Left cardiac atrium (tissue), 4 donors: ENCODE measurements around the gene ZNF502. TPM values are rescaled to one million over a fixed set of nuclear protein-coding genes. Genes with fewer than 3 reads are reported as not detected.

Source experiments
- ATAC-seq, 2 donors: fragments of 200-7000 bp; cut with Tn5 transposase; one replicate each; pipeline ENCODE4 v1.9.1; 2020; ENCODE audit warnings: mild to moderate bottlenecking in 2 of 2, moderate library complexity in 2 of 2
- DNase-seq: peaks from one replicate; pipeline ENCODE4 v3.0.0-alpha.2; 2020
- intact Hi-C, 2 donors: fragments of 100-400 bp; cut with DNase I; formaldehyde crosslinking; loops; one replicate each; pipeline versions ENCODE4 v1.14.1 to v1.15.1; 2022 to 2023
- total RNA-seq, 2 donors: library from RNA; stranded (reverse); fragmentation: NEBNext Ultra II Directional; extraction: Animal tissue kit (Norgen Biotek cat#: 25700); gene quantifications; one replicate each; pipeline ENCODE4 v1.2.1, GENCODE V29; 2021
- donor health status: DM: no; HTN: yes; CAD: no.
- donor health status: DM: no; HTN: yes; CAD: no; lungs with severe emphysema.
- donor health status: DM: yes; HTN: yes; CAD: no.
- donor health status: Dilated cardiomyopathy.

ZNF502 gene
- total RNA-seq, 2 donors from 2014 or later, result 3.4 to 4.4 TPM

GRCh38 chr3:44762170-44762677, 49.8 kb downstream of the ZNF502 start:
- intact Hi-C loops, result no loop called here
- DNase-seq (no peak), ATAC-seq (no peak)

DNA sequence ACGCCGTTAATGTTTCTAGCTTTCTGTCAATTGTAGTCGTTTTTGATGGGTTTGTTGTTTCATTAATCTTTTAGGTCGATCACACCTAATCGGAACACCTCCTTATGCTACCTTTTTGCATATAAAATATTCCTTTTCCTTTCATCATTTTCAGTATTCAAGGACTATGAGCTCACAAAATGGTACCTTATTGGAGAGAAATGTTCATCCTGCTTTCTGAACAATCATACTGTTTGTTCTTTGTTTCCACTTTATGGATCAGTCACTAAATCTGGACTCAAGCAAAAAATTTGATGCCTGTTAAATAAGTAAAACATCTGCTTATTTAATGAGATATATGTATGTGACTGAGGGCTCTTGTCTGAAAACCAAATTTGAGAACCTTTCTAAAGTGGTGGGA, 50.2 kb downstream of the ZNF502 start:
- no peak for DNase-seq
- intact Hi-C loops, result no loop called here
- ATAC-seq, result no peak

GRCh38 chr3:44764248-44764647, 51.8 kb downstream of the ZNF502 start:
- ATAC-seq (no peak), DNase-seq (no peak)
- intact Hi-C loops, result no loop called here

DNA sequence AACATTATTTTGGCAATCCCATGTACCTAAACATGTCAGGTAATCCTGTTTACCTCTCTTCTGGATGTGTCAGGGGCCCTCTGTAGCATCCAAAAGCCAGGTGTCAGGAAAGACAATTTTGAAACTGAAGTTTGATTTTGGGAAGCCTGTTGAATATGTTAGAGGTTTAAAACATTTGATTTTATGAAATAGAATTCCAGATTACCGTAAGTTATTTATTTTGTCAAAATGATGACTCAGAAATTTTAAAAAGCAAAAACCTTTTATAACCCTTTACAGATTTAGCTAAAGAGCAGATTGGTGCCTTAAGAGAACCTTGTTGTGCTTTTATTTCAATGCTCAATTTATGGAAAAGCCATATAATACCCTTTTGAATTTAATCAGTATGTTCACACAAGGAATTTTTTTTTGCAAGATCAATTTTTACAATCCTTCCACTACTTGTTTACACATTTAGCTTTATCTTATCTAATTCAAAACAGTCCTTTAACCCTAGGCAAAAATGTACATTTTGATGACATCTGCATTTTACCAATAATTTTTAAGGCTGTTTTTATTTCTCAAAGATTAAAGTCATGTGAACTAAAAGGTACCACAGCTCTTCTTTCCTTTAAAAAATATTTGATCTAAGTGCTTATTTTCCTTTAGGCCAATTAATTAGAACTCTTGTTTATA, 59.1 kb downstream of the ZNF502 start:
- DNase-seq (no peak), ATAC-seq (no peak)
- intact Hi-C loops, result no loop called here

DNA sequence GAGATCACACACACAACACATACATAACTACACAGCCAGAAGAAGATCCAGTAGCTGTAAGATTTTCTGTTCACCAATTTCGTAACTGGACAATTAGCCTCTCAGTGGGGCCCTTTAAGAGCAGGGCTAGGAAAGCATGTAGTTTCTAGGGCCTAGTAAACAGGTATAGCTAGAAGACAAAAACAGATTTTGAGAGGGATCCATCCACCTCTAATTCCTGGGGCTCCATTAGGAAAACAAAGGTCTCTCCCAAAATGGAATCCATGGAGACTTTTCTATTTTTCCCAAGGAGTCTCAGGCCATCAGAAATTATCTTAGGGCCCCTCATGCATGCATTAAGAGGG, 59.6 kb downstream of the ZNF502 start:
- ATAC-seq, result no peak
- no peak for DNase-seq
- intact Hi-C loops, result no loop called here

Other genes with a start within 250 kb of the ZNF502 start
- gene ZNF445, start 235.0 kb upstream of the ZNF502 start, total RNA-seq, result 10 to 100 TPM; 11.1 to 13.5 TPM
- gene ZKSCAN7, start 157.5 kb upstream of the ZNF502 start, total RNA-seq, result 1 to 10 TPM; 2.8 TPM
- gene ZNF660, start 127.7 kb upstream of the ZNF502 start, total RNA-seq, result 1 to 10 TPM; 1.8 to 2.5 TPM
- gene ZNF197, start 87.6 kb upstream of the ZNF502 start, total RNA-seq, result 10 to 100 TPM; 10.7 to 13.1 TPM
- 10 to 100 TPM in 1 of 2 donors, 1 to 10 TPM in 1; 4.9 to 13.5 TPM for gene ZNF35, start 63.9 kb upstream of the ZNF502 start, total RNA-seq
- gene ZNF501, start 17.0 kb downstream of the ZNF502 start, total RNA-seq, result 1 to 10 TPM; 4.0 to 5.0 TPM
- gene KIAA1143, start 49.0 kb downstream of the ZNF502 start, total RNA-seq, result 10 to 100 TPM; 26.2 to 27.0 TPM
- gene KIF15, start 49.1 kb downstream of the ZNF502 start, total RNA-seq, result 1 to 10 TPM in 1 of 2 donors, under 1 TPM in 1; 0.34 to 1.4 TPM
- gene TMEM42, start 149.3 kb downstream of the ZNF502 start, total RNA-seq, result 10 to 100 TPM in 1 of 2 donors, 1 to 10 TPM in 1; 7.4 to 10.4 TPM
- not detected for gene TGM4, start 161.9 kb downstream of the ZNF502 start, total RNA-seq